Dermis microvascular lymphatic vessel endothelial cell (primary cell): ENCODE measurements around the gene TREH. TPM values are rescaled to one million over a fixed set of nuclear protein-coding genes. Genes with fewer than 3 reads are reported as not detected.
"Not testable (repeated sequence)": the region's sequence is repeated elsewhere in the genome, so short reads cannot be mapped to it uniquely, and the experiment has no call there.

ENCODE experiments used
- DNase-seq, 2 donors: peaks; one replicate each; pipeline versions ENCODE4 v3.0.0 to v3.0.0-alpha.2; 2010; ENCODE audit warnings: low read depth in 2 of 2
- total RNA-seq: library from RNA; depleted of rRNA; stranded (reverse); fragments of >200 nt; gene quantifications from 2 replicates; pipeline ENCODE4 v1.2.1, GENCODE V29; 2014

Gene TREH
- total RNA-seq, 1 donor from 2014 or later = not detected

GRCh38 chr11:118696673-118697226 is 17.3 kb upstream of the TREH start:
- no peak for DNase-seq

GRCh38 chr11:118694771-118695170 is 15.3 kb upstream of the TREH start:
- no peak for DNase-seq

- no peak for DNase-seq
Measured at GRCh38 chr11:118694185-118694584, 14.7 kb upstream of the TREH start.

GRCh38 chr11:118691926-118692830 is 12.7 kb upstream of the TREH start:
- peak in 1 of 2 donors; percentile 31 for DNase-seq

- no peak for DNase-seq
Measured at GRCh38 chr11:118690553-118691304, 11.3 kb upstream of the TREH start.

GRCh38 chr11:118689852-118690552 is 10.6 kb upstream of the TREH start:
- DNase-seq = peak; percentile 78 to 88

- no peak for DNase-seq
Measured at GRCh38 chr11:118689503-118689851, 10.0 kb upstream of the TREH start.

- no peak for DNase-seq
Measured at GRCh38 chr11:118688851-118689502, 9.5 kb upstream of the TREH start.

GRCh38 chr11:118688339-118688738 is 8.9 kb upstream of the TREH start:
- DNase-seq = not testable (repeated sequence)

- DNase-seq = no peak
Measured at GRCh38 chr11:118687906-118688305, 8.5 kb upstream of the TREH start.

GRCh38 chr11:118684187-118684586 is 4.7 kb upstream of the TREH start:
- no peak for DNase-seq

- DNase-seq = not testable (repeated sequence)
Measured at GRCh38 chr11:118682939-118683338, 3.5 kb upstream of the TREH start.

- DNase-seq = no peak
Measured at GRCh38 chr11:118682372-118682771, 2.9 kb upstream of the TREH start.

GRCh38 chr11:118678908-118679307 is 542 bp downstream of the TREH start:
- DNase-seq = peak in 1 of 2 donors; percentile 33

- DNase-seq = no peak
Measured at GRCh38 chr11:118677977-118678376, 1.5 kb downstream of the TREH start.

GRCh38 chr11:118674082-118674435 is 5.4 kb downstream of the TREH start:
- DNase-seq = no peak

GRCh38 chr11:118673361-118674081 is 5.9 kb downstream of the TREH start:
- DNase-seq = no peak

GRCh38 chr11:118672846-118673245 is 6.6 kb downstream of the TREH start:
- DNase-seq = peak in 1 of 2 donors; percentile 28

- DNase-seq = no peak
Measured at GRCh38 chr11:118671254-118671653, 8.2 kb downstream of the TREH start.

- no peak for DNase-seq
Measured at GRCh38 chr11:118670063-118670462, 9.4 kb downstream of the TREH start.

- no peak for DNase-seq
Measured at GRCh38 chr11:118666371-118666770, 13.1 kb downstream of the TREH start.
